GM21447 (cell line): ENCODE results near the gene L3MBTL4.
A peak's percentile ranks its signal among the peaks of the same experiment; 100 is the strongest.
"Not testable (repeated sequence)": the region's sequence is repeated elsewhere in the genome, so short reads cannot be mapped to it uniquely, and the experiment has no call there.

Source experiments
- ATAC-seq: cut with Tn5 transposase; IDR thresholded peaks from one replicate; pipeline ENCODE4 v1.9.1; 2021; ENCODE audit not compliant: unreplicated experiment

Gene L3MBTL4

DNA sequence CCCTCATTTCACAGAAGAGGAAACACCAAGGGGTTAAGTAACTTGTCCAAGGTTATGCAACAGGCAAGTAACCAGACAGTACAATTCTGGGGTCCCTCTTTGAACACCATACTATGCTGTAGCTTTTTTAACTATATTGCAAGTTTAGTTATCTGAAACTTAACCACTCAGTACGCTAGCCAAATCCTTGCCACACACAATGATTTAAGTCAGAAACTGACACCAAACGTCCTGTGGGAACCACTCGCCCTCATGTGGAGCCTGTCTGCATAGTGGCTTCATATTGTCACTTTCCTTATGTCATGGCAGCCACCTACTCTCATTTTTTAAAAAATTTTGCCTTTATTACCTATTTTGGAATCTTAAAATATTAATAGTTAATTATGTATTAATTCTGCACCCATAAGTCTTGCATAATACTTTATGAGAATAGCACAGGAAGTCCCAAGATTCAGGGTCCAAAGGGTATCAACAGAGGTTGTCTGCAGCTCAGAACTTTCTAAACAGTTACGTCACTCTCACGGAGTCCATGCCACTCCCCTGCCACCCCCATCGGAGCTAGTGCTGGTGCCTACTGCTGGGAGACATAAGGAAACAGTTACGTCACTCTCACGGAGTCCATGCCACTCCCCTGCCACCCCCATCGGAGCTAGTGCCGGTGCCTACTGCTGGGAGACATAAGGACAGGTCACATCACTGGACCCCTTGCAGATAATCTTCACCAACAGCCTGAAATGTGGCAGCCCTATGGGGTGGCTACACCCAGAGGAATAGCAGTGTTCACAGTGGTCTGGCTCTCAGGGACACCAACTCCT lies 99.0 kb downstream of the L3MBTL4 start:
- no peak for ATAC-seq

DNA sequence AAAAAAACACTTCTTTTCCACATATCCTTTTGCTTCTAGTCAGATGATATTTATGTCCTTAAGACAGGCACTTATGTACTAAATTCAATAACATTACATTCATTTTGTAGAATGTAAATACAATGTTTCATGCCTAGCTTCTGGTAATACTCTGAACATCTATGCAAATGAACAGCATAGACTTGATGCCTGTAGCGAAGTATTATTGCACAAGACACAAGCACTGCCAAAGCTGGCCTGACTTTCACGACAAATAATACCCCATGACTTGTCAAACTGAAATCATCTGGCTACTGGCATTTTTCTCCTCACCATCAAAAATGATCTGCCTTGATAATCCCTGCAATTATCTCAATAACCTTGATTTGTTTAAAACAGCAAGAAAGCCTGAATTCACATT lies 101.3 kb downstream of the L3MBTL4 start:
- no peak for ATAC-seq

DNA sequence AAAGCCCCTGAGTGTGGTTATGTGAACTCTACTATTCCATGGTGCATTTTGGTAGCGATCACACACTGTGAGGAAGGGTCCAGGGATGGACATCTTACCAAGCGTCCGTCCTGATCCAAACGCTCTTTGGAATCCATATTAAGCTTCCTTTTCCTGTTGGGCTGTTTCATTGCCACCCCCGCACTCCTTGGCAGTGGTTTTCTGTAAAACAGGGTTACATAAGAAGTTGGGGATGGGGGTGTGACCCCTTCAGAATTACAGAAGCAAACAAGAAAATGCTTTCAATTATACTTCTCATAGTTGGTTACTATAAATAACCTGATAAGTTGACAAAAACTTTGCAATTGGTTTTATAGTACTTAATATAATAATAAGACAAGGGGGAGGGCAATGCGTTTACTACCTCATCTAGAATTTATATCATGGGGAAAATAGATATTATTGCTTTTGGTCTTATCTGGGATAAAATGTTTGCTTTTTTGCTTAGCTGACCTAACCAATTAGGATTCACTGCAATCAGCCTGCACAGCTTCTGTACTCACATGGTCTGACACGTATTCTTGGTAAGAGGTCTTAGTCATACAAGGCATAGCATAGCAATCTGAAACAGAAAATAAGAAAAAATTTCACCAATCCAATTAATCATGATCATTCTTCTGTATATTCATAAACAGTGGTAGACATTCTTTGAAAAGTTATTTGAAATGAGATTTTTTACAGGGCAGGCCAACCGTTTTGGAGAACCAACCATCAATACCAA lies 103.1 kb downstream of the L3MBTL4 start:
- ATAC-seq = no peak

DNA sequence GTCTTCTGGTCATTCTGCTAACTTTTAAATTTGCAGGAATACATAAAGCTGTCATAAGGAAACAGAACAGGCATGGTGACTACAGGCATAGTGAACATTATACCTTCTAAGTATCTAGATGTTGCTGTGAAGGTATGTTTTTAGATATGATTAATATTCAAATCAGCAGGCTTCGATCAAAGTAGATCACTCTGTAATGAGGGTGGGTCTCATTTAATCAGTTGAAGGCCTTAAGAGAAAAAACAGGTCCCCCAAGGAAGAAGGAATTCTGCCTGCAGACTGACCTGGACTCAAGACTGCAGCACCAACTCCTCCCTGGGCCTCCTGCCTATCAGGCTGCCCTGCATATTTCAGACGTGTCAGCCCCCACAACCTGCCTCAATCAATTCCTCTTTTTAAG lies 104.0 kb downstream of the L3MBTL4 start:
- no peak for ATAC-seq

DNA sequence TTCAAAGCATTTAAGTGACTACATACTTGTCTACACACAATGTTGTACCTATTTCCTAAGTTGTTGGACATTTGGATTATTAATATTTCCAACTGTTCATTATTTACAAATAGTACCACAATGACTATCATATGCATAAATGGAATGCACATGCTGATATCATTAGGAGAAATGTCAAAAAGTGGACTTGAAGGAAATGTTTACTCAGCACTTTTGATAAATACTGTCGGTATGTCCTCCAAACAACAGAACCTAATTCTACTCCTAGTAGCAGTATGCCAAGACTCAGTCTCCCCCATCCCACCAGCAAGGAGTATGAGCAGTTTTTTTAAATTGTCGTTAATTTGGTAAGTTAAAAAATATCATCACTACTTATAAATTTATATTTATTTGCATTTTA lies 116.8 kb downstream of the L3MBTL4 start:
- no peak for ATAC-seq

DNA sequence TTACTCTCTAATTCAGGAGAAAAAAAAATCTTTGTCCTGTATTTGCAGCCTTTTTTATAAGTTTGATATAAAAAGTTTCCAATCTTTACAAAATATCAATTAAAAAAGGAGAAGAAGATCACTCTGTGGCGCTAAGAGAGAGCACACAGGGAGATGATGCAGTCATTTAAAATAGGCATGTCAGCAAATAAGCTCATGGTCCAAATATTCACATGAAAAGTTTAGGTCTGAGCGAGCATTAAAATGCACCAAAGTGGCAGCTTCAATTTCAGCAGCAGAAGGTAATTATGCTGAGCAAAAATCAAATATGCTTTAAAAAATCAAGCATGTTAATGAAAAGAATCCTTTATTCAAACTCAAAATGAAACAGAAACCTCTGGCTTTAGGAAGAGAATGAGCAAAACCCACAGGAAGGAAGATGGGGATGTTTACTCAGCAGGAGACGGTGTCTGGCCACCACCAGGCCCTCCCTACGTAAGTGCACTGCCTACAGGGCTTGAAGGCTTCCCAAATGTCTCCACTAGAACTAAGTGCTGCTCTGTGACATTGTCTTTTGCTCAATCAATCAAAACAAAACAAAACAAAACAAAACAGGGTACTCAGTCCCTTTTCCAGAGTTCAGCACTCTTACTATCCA lies 120.4 kb downstream of the L3MBTL4 start:
- ATAC-seq = no peak

DNA sequence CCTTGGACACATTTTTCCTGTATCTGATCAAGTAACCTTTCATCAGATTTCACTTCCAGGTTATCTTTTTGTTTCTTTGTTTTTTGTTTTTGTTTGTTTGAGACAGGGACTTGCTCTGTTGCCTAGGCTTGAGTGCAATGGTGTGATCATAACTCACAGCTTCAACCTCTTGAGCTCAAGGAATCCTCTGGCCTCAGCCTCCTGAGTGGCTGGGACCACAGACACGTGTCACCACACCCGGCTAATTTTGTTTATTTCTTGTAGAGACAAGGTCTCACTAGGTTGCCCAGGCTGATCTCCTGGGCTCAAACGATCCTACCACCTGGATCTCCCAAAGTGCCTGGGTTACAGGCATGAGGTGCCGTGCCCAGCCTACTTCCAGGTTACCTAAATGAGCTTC lies 124.9 kb downstream of the L3MBTL4 start:
- ATAC-seq = no peak

DNA sequence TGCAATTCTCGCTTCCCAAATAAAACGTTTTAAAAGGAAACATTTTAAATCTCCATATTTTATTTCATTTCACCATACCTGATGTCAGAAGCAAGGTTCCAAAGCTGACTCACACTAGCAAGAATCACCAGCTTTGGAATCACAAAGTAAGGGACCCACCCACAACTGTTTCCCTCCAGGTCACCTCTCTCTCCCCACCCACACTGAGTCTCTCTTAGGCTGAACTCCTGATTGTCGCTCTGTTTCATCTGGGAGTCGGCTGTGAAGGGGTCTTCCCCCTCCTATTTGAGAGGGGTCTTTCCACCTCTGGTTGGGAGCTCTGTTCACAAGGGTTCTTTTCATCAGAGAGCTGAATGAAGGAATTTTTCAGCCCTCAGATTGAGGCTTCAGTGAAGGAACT lies 128.1 kb downstream of the L3MBTL4 start:
- ATAC-seq = no peak

DNA sequence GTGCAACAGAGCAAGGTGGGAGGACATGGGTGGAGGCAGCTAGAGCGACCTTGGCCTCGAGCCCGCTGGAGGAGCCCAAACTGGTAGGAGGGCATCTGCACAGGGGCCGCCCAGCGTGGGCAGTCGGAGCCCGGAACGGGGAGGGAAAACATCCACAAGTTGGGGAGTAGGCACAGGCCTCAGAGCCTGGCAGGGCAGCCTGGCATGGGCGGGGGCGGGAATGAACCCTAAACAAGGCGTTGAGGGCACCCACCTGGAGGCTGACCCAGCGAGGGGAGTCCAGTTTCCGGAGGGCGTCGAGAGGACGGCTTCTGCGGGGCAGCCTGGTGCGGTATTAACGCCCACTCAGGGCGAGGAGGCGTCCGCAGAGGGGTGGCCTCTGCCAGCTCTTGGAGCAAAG lies 129.9 kb downstream of the L3MBTL4 start:
- ATAC-seq = no peak

DNA sequence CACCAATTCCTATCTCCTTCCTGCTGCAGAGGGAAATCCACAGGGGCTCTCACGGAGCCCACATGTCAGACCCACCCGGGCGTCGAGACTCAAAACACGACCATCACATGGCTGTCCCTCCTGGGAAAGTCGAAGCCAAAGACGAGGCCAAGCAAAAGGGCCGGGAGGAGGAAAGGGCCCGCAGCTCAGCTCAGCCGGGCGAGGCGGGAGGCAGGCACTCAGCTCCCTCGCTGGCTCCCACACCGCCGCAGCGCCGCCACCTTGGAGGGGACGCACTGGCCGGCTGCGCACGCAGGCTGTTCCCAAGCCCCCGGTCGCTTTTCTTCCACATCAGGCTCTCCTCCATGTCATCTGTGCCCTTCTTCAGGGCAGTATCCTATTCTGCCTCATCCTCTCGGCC lies 130.4 kb downstream of the L3MBTL4 start:
- no peak for ATAC-seq

DNA sequence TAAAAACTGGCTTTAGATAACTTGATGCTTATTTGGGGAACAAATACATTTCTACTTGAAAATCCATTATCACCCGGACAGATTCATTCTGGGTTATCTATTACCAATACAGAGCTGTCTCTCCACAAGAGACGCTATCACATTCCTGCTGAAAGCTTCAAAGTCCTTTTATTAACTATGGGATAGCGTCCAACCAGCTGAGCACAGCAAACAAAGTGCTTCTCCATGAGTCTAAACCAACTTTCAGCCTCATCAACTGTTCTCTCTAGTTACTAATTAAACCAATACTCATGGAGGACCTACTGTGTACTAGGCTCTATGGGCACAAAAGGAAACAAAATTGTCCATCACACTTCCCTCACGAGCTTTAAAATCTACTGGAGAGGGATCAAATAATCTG lies 132.8 kb downstream of the L3MBTL4 start:
- ATAC-seq = no peak

DNA sequence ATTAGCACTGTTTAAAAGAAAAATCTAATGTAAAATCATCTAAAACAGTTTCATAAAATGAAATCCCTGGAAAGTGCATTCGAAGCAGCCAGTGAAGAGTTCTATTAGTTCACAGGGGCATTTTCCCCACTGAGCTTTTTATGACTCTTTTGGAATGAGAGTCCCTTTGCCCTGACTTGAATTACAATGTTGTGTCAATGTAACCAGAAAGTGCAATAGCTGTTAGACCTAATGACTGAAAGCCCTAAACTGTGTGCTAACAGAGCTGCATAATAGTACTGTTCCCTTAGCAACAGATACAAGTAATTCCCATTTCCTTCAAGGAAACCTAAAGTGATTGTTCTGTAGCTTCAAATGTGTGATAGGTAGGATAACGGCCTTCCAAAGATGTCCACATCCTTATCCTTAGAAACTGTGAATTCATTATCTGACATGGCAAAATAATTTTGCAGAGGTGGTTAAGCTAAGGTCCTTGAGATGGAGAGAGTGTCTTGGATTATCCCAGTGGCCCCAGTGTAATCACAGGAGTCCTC lies 134.4 kb downstream of the L3MBTL4 start:
- no peak for ATAC-seq

DNA sequence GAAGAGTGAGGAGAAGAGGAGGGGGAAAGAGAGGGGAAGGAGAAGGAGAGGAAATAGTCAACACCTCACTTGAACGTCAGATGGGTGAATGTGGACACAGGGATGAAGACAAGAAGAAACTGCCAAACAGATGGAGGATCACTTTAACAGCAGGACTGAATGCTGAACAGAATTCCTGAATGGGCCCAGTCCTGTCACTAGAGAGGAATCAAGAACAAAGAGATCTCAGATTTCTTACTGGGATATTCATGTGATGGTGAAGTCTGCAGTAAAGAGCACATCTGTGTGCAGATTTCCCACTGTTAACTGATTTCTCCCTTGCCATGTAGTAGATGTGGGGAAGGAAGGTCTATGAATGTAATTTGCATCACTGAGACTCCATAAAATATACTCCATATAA lies 135.4 kb downstream of the L3MBTL4 start:
- ATAC-seq = no peak

DNA sequence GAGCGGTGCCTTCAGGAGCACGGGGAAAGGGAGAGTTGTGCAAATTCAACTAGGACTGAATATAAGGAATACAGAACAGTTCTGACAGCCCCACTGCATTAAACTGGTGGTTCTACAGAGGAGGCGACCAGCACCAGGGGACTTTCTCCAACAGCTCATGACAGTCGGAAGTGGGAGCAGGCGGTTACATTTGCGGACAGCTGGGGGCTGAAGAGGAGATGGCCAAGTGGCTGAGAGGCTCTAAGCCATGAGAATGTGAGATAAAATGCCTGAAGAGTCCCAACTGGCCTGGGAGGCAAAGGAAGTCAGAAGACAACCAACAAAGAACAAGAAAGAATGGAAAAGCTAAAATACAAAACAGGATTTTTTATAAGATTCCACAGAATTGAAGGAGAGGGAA lies 141.3 kb downstream of the L3MBTL4 start:
- no peak for ATAC-seq

DNA sequence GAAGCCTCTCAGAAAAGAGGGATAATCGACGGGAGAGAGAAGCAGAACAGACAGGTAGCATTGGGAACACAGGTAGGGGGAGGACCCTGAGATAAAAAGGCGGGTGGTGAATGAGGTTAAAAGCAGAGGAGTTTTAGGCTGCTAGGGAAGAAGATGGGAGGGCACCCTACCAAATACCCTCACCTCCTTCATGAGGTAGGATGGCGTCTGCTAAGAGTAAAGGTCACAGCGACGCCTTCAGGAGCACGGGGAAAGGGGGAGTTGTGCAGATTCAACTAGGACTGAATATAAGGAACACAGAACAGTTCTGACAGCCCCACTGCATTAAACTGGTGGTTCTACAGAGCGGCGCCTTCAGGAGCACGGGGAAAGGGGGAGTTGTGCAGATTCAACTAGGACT lies 142.6 kb downstream of the L3MBTL4 start:
- not testable (repeated sequence) for ATAC-seq

DNA sequence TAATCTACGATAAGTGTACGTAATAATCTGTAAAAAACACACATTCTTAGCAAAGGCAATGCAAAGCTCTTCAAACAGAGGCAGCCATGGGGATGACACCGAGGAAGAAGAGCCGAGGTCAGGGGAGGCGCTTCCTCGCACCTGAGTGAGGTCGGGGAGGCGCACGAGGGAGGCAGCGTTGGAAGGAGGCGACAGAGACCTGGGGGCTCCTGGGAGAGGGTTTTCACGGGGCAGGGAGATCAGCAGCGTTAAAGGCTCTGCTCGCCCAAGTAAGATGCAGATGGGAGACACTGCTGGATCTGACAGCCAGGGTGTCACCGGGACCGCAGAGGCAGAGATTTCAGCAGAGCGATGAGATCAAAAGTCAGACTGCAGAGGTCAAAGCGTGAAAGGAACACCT lies 143.1 kb downstream of the L3MBTL4 start:
- ATAC-seq = no peak

DNA sequence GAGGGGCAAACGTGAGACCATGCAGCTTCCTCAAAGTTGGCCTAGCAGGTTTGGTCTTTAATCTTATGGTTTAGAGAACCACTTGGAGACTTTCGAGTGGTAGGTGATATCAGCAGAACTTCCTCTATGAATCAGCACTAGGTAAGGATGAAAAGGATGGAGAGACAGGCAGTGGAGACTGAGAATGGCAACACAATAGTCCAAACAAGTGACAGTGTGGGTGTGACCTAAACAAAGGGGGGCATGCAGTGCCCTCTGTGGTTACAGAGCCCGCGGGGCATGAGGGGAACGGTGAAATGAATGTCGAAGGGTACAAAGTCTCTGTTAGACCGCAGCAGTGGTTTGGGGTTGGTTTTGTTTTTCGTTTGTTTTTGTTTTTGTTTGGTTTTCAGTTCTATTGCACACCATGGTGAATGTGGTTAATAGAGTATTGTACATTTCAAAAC lies 143.9 kb downstream of the L3MBTL4 start:
- ATAC-seq = peak; percentile 87

DNA sequence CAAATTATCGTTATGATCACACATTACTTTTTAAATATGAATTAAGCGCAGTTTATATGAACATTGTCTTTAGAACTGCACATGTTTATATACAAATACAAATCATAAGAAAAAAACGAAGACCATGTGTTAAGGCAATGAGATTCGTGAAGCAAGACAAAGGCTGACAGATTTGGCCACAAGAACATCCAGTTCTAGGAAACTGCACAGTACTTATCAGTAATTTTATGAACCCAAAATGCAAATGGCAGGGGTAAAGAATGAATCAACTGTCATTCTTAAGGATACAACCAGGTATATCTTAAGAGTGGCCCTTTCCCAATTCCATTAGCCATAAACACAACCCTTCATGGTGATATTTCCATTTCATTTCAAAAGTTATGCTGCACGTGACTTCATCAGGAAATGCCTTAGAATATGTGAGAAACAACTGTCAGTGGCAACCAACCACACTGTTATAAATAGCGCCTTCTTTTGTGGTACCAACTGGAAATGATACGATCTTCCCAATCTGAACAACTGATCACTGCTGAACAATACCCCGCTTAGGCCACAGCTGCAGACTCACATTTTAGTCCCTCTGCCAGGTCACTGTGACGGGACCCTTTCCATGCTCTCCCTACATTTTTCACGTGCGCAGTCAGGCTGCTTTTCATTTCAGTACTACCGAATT lies 144.9 kb downstream of the L3MBTL4 start:
- ATAC-seq = no peak

DNA sequence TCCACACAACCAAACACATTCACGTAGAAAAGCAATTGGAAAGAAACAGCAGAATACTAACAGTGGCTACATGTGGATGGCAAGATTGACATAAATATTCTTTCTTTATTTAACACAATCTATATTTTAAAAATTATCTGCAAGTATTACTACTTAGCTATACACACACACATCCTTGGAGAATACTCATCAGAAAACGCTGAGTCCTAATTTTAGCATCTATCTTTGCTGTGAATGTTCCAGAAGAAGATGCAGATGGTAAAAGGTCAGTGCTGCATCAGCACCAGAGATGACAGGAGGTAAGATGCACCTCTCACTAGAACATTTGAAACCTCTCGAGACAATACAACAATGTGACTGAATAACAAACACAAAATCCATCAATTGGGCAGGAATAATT lies 148.5 kb downstream of the L3MBTL4 start:
- no peak for ATAC-seq

DNA sequence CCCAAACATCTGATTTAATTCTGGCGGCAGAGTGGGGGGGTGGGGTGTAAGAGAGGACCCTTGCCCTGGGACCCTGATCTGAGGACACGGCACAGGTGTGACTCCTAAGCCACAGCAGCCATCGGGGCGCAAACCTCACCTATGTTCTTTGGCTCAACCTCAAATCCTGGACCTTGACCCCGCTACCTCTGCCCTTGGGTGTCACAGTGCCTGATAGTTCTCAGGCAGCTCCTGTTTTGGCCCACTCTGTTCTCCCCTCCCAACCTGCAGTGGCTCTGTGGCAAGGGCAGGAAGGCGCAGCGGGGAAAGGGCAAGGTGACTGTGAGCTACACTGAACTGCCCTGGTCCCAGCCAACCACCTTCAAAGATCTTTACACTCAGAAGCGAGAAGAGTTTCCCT lies 152.8 kb downstream of the L3MBTL4 start:
- ATAC-seq = no peak

DNA sequence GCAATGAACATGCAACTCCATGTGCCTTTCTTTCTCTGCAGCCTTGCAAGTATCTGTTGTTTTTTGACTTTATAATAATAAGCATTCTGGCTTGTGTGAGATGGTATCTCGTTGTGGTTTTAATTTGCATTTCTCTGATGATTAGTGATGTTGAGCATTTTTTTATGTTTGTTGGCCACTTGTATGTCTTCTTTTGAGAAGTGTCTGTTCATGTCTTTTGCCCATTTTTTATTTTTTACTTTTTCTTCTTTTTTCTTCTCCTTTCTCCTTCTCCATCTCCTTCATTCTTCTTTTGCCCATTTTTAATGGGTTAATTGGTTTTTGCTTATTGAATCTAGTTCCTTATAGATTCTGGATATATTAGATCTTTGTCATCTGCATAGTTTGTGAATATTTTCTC lies 155.4 kb downstream of the L3MBTL4 start:
- ATAC-seq = not testable (repeated sequence)
